GM23338 (cell line): ENCODE data around the gene PCNT.

Experiments used
- CTCF ChIP-seq, 2 experiments: fragments of 200-600 bp in 1 of 2; sonication (generic) in 1 of 2; conservative IDR thresholded peaks; 2 replicates each; pipeline versions ENCODE4 v1.5.1 to v1.6.1; 2016 to 2017; ENCODE audit warnings: antibody characterized with exemption in 2 of 2, low read depth in 2 of 2, mild to moderate bottlenecking in 2 of 2, moderate library complexity in 1 of 2
- EZH2 ChIP-seq: fragments of 200-600 bp; sonication (generic); IDR thresholded peaks from one replicate; pipeline ENCODE4 v1.8.0; 2017; ENCODE audit warnings: antibody characterized with exemption, mild to moderate bottlenecking, low read depth; ENCODE audit not compliant: unreplicated experiment
- EZH2phosphoT487 ChIP-seq: fragments of 200-600 bp; sonication (generic); IDR thresholded peaks from one replicate; pipeline ENCODE4 v1.8.1; 2018; ENCODE audit warnings: antibody characterized with exemption; ENCODE audit not compliant: unreplicated experiment
- POLR2AphosphoS5 ChIP-seq: IDR thresholded peaks from 2 replicates; pipeline ENCODE4 v1.6.1; 2016; ENCODE audit warnings: antibody characterized with exemption, low read depth

GRCh38 chr21:46322351-46323226 is 1.4 kb upstream of the PCNT start:
- no peak for TF ChIP-seq CTCF (conservative IDR thresholded peaks at IDR 0.05; ENCODE audit: low read depth in 2 of 2)
- TF ChIP-seq POLR2AphosphoS5 = no peak; the same call in 1 of the 2 replicates
- no peak for TF ChIP-seq EZH2
- no peak for TF ChIP-seq EZH2phosphoT487
